ENCODE measurements around the gene SLC7A6.
A peak's percentile ranks its signal among the peaks of the same experiment; 100 is the strongest.

SLC7A6 gene

DNA sequence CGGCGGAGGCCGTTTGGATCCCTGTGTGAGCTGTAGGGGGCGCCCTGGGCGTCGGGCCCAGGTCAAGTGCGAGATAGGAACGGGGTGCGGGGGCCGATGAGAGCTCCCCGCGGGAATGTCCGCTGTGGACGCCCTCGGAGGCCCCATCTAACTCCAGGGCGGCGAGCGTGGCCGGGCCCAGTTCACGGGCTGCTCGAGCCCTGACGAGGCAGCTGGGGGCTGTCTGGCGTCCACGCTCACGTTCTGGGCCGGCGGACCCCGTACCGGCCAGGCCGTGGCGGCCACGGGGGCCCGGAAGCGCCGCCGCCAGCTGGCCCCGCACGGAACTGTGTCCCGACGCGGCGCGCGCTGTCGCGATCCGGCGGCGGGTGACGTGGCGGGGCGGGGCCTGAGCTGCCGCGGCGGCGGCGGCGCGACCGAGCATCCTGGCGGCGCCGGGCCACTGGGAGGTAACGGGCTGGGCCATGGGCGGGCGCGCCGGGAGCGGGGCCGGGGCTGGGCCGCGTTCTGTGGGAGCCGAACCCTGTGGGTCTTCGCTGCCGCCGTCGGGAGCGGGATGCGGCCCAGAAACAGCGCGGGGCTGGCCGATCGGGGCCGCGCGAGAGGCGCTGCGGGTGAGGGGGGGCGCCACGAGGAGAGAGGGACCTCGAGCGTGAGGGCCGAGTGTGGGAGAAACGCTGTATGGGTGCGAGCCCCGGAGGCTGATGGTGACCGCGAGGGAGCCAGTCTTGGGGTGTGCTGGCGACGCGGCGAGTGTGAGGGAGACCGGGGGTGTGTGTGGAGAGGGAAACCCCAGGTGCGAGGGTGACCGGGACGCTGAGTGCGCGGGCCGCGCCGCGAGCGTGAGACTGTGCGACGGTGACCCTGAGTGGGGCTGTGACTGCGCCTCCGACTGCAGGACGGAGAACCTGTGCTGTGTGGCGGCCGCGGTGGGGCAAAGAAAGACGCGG, at the start of gene SLC7A6:
Gene SLC7A6, plus strand, starts transcription at position 399 of the 950 bp plus-strand sequence. CDS start 10,201 bp downstream, outside the sequence.
- DNase-seq (ENCODE audit: low spot score) = peak; percentile 91

DNA sequence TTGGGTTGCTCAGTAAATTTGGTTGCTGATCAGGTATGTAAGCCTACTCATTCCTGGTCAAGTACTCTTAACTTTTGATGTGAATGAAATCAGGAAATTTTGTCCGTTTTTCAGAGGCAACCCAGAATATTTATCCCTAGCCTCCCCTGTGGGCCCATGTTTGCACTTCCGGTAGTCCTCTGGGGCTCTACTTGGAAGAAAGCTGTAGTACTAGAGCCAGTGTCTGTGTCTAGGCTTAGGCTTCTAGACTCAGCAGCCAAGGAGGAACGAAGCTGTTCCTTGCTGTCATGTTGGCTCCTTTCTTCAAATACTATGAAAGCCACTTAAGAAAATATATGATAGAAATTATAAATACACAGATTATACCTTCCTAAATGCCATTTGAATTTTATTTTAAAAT, 49.6 kb upstream of the SLC7A6 start:
- no peak for DNase-seq (ENCODE audit: low spot score)

DNA sequence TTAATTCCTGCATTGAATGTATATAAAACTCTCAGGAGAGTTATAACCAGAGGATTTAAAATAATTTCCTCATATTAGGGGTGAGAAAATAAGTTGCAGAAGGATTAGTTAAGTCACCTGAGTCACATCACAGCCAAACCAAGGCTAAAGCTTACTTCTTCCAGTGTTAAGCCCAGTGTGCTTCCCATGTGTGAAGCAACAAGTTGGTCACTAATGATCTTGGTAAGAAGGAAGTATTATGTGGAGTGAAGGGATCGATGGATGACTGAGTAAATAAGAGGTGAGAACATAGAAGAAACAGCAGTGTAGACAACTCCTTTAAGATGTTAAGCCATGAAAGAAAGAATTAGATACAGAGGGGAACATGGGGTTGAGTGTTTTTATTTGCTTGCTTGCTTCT, 49.0 kb upstream of the SLC7A6 start:
- no peak for DNase-seq (ENCODE audit: low spot score)

DNA sequence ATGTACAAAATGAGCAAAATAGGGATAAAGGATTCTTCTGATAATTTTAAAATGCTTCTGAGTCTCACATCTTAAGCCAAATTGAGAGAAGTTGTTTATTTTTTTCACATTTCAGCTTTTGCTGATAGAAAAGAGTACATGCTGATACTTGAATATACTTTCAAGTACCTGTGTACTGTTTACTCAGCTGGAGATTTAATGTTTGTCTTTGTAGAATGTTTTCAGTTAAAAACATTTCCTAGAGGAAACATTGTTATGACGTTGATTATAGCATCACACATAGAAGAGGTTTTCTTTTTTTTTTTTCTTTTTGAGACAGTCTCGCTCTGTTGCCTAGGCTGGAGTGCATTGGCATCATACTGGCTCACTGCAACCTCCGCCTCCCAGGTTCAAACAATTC, 48.1 kb upstream of the SLC7A6 start:
- DNase-seq (ENCODE audit: low spot score) = no peak

DNA sequence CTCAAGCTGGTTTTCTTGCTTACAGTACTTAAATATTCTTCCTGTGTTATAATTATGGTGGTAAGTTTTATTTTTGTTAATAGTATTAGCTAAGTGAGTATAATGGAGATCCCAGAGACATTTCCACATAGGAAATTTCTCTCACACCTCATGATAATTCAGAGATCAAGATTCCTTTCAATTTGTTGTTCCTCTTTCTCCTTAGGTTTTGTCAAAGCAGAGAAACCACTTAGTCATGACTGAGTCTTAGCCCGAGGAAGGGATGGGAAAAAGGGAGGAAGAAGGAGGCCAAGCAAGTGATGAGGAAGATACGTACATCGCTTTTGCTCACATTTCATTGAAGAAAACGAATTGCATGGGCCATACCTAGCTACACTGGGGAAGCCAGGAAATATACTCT, 46.8 kb upstream of the SLC7A6 start:
- no peak for DNase-seq (ENCODE audit: low spot score)

DNA sequence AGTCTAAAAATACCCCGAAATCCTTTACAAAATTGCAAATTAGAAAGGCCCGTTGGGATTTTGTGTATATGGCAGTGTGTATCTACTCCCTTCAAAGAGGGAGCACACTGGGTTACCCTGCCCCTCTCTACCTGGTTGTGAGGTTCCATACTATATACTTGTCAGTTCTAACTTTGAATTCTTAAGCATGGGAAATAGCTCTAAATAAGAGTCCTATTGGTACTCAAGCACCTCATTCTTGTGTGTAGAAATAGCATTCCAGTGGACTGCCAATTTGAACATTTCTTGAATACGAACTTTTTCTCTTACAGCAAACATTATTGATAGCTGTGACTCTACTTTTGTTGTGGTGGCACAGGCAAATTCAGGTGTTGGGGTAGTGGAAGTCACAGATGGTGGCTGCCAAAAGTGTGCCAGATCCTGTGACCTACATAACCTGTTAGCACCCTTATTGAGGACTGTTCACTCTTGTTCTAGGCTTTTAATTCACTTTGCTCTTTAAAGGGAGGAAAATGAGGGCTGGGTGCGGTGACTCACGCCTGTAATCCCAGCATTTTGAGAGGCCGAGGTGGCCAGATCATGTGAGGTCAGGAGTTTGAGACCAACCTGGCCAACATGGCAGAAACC, 44.5 kb upstream of the SLC7A6 start:
- DNase-seq (ENCODE audit: low spot score) = no peak

DNA sequence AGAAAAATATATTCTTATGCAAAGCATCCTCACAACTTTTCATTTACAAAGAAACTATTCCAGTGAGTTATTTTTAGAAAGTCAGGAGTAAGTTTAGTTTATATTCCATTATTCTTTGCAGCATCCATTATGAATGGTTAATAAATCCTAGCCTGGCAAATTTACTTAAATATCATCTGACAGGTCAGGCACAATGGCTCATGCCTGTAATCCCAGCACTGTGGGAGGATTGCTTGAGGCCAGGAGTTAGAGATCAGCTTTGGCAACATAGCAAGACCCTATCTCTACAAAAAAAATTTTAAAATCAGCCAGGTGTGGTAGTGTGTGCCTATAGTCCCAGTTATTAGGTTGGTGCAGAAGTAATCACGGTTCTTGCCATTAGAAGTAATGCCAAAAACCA, 41.3 kb upstream of the SLC7A6 start:
- no peak for DNase-seq (ENCODE audit: low spot score)

DNA sequence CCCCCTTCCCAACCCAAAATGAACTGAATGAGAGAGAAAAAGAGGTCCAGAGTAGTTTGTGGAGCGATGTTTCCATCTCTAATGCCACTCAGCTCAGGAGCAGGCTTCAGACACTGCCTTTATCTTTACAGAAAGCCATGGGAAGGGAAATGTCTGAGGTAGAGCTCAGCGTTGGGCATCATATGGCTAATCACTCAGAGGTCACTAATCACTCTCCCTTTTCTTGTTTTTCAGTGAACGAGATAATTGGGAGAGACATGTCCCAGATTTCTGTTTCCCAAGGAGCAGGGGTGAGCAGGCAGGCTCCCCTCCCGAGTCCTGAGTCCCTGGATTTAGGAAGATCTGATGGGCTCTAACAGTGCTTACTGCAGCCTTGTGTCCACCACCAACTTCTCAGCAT, 38.2 kb upstream of the SLC7A6 start:
- DNase-seq (ENCODE audit: low spot score) = no peak

DNA sequence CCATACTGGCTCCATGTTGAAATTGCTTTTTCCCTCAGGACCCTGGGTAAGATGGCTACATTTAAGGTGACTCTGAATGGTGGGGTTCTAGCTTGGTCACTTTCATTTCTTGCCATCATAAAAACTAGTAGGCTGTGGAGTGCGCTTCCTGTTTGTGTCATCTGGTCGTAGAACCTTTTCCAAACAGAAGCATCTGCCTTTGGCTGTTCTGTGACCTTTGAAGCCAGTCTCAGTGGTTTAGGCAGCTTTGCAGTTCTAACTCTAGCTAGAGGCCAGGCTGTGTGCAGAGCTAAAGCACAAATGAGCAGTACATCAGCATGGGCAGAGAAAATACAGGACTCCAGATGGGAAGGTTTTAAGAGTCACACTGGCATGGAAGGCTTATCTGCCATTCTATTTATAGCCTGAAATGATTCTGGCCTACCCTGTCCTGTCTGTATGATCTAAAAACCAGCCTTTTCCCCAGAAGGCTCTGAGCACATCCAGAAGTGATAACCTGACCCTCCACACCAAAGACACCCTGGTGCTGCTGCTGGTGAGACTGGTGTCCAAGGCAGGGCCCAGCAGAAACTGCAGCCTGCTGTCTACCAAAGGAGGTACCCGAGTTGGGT, 37.0 kb upstream of the SLC7A6 start:
- peak; percentile 66 for DNase-seq (ENCODE audit: low spot score)

DNA sequence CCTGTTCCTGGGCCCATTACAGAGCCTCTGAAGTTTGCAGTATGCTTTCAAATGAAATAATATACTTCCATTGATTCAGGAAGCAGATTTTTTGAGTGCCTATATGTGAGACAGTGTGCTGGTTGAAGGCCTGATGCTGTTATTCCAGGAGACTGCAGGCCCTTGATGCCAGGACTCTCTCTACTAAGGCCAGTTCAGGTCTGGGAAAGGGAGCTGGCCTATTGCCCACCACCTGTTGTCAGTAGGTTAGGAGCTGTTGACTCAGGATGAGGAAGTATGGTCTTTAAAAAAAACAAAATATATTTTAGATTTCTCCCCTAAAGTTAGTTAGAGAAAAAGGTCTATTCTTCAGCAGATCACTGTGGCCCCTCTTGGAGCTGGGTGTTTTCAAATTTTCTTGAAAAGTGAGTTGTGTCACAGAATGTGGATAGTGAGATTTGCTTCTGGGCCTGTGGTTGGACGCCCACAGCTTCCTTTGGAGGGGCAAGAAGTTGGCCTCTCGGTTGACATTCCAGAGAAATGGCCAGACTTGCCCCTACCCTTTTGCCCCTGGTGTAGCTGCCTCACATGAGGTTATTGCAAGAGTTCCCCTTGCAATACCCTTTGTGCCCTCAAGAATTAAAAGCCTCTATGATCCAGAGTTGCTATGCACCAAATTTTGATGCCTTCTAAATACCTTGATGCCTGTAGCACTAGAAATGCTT, 36.3 kb upstream of the SLC7A6 start:
- DNase-seq (ENCODE audit: low spot score) = peak; percentile 33

DNA sequence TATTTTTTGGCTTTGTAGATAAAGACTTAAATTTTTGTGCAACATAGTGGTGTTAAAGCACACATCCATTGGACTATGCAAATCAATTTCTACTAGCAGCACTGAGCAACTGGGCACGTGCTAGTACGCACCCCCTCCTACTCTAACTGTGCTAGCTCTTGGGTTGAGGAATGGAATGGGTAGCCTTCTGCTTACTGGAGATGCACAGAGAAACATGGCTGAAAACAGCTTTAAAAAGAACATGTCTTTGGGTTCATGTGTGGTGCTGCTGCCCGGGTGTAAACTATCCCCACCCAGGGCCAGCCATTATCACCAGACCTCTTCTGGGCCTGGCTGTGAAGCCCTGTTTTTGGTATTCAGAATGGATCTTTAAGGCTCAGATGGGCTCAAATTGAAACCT, 35.7 kb upstream of the SLC7A6 start:
- no peak for DNase-seq (ENCODE audit: low spot score)

DNA sequence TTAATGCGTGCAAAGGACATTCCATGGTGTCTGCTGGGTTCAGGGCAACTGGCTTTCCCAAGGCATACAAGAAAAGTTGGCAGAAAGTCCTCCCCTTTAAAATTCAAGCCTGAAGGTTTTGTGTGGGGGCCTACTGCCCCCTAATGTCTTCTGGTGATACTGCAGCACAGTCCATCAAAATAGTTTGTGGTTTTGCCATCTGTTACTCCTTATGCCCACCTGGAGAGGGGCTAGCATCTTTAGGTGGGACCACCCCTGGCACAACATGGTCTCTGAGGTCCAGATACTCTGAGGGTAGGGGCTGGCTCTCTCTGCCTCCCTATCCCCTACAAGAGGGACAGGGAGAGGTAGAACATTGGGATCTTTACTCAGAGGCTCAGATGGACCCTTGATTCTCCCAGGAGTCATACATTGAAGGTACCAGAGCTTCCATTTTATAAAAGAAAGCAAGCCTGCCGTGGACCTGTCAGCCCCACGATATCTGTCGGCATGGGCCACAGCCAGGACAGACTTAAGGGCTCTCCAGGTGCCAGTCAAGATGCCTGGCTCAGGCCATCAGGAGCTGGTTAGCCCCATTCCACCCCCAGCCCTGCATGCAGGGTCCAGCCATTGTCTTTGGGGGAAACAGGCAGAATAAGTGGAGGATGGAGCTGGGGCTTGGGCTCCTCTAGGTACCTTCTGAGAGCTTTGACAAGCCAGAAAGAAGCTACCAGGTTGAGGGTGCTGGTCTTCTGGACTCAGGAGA, 34.7 kb upstream of the SLC7A6 start:
- DNase-seq (ENCODE audit: low spot score) = peak; percentile 83

DNA sequence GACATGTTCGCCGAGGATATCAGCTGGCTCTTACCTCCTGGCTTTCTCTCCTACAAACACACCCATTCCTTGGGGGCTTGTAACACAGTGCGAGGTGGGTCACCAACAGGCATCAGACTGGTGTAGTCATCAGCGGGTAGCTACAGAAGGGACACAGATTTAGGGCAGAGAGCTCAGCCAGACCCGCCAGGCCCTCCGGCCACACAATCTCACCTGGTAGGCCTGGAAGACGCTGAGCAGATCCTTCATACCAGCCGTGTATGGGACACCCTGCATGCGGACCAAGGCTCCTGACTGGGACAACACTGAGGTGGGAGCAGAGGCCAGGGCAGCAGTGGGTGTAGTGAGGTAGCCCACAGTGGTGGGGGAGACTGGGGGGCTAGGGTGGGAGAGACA, 34.2 kb upstream of the SLC7A6 start:
- no peak for DNase-seq (ENCODE audit: low spot score)

DNA sequence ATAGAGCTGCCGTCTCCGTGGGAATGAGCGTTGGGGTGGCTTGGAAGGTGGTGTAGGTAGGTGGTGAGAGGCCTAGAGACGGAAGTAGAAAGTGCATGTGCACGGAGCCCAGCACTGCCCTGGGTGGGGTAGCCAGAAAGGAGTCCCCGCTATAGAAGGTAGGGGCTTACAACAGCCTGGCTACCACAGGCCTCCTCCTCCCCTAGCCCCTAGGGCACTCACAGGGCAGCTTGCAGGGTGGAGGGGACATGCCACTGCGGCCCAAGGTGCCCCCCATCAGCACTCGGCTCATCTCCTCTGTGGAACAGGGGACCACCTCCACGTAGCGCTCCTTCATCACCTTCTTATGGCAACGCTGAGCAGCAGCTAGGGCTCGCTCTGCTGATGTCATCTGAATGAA, 33.4 kb upstream of the SLC7A6 start:
- no peak for DNase-seq (ENCODE audit: low spot score)

DNA sequence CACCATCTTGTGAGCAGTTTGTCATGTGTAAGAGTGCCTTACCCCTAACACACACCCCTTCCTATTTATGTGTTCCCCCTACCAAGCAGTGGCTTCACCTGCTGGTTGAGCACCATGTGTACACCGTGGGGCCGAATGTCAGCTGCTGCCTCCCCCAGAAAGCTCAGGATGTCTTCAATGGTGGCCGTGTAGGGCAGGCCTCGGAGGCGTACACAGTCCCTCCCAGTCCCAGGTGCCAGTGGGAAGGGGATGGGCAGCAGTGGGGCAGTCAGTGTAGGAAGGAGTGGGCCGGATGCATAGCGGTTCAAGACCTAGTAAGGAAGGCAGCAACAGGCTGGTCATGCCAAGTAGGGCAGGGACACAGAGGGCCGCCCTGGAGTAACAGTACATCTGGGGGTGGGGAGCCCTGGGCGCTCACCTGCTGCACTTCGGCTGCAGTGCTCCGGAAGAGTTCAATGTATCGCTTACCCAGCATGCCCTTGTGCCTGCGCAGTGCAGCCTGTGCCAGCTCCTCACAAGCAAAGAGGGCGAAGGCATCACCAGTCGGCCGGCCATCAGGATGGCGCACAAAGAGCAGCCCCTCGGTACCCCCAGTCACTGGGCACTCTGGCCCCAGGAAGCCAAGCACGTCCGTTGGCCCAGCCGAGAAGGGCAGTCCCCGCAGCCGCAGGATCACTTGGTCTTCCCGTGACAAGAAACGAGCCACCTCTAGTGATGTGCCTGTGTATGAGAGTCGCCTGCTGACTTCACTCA, 32.8 kb upstream of the SLC7A6 start:
- no peak for DNase-seq (ENCODE audit: low spot score)

DNA sequence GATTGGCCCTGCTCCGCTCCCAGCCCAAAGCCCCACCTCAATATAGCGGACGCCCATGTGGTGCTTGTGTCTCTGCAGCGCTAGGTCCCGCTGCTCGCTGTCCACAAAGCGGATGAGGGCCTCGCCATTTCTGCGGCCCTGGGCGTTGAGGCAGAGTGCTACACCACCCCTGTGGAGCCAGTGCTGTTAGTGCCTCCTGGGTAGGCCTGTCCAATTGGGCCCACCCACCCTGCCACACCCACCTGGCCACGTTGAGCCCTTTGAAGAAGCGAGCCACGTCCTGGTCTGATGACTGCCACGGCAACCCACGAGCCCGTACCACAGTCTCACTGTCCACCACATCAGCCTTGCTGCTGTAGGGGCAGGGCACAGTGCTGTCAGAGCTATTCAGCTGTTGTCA, 32.0 kb upstream of the SLC7A6 start:
- DNase-seq (ENCODE audit: low spot score) = no peak

DNA sequence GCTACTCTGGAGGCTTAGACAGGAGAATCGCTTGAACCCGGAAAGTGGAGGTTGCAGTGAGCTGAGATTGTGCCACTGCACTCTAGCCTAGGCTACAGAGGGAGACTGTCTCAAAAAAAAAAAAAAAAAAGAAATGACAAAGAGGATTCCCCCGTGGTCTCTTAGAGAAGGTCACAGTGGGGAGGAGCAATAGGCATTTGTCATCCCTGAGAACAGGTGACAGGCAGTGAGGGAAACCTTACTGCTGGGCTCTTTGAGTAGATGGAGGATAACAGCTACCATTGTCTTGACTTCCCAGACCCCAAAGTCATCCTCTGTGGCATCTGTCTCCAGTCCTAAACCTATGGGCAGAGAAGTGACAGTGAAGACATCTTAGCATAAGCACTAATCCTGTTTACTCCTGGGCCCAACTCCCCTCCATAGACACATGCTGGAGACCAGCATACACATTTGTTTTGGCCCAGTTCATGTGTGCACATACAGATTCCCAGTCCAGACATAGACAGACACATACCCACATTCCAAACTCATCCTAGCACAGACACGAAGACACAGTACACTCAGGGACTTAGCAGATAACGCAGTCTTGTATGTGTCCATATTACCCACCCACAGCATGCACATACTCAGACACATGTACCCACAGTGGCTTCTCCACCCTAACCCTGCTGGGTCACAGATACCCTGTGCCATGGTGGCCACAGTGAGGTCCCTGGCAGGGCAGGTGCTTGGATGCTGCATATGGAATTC, 31.1 kb upstream of the SLC7A6 start:
- DNase-seq (ENCODE audit: low spot score) = no peak

DNA sequence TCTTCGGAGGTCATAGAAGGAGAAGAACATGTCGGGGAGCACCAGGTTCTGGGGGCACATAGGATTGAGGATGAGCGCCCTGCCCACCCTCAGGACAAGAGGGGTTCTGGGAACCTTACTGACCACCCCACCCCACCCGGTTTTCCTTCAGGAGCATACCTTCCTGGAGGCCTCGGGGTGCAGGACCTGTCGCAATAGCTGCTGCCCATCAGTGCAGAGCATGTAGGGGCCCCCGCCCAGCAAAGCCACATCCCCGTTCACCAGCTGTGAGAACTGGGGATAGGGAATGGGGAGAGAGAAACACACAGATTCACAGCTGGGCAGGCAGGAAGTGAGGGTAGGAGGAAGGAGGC, 30.5 kb upstream of the SLC7A6 start:
- no peak for DNase-seq (ENCODE audit: low spot score)

DNA sequence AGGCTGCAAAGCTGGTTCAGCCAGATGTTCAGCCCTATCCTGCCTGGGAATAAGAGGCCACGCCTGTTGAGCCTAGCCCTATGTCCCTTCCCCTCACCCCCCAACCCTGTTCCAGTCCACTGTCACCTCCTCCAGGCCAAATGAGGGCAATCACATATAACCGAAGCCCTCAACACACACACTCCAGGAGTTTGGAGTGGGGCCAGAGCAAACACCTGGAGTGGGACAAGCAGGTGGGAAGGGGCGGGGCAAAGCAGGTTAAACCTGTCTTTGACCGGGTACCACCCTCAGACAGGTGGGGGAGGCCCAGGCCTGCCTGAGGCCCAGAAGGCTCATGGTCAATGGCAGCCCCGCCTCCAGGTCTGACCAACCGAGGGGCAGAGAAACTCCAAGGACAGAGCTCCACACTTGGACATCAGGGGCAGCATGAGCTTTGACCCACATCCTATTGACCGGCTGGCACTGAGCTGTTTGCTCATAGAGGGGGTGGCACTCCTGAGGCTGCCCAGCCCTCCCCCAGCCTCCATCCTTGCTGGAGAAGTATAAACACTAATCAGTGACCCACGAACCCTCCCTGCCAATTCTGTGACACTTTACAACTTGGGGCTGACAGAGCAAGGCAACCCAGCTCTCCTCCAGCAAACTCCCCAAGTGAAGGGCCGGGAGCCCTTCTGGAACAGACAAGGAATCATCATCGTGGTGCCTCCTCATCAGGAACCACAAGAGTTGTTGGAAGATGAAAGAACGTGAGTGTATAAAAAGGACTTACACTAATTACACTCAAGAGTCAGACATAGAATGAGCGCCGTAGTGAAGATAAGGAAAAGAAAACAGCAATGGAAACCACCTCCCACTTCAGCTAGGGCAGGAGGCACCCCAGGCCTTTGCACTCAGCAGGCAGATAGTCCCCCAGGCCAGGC, 29.9 kb upstream of the SLC7A6 start:
- peak; percentile 38 for DNase-seq (ENCODE audit: low spot score)

Data from NAMALWA (cell line).